ENCODE data around the gene CDK18.

Gene CDK18

DNA sequence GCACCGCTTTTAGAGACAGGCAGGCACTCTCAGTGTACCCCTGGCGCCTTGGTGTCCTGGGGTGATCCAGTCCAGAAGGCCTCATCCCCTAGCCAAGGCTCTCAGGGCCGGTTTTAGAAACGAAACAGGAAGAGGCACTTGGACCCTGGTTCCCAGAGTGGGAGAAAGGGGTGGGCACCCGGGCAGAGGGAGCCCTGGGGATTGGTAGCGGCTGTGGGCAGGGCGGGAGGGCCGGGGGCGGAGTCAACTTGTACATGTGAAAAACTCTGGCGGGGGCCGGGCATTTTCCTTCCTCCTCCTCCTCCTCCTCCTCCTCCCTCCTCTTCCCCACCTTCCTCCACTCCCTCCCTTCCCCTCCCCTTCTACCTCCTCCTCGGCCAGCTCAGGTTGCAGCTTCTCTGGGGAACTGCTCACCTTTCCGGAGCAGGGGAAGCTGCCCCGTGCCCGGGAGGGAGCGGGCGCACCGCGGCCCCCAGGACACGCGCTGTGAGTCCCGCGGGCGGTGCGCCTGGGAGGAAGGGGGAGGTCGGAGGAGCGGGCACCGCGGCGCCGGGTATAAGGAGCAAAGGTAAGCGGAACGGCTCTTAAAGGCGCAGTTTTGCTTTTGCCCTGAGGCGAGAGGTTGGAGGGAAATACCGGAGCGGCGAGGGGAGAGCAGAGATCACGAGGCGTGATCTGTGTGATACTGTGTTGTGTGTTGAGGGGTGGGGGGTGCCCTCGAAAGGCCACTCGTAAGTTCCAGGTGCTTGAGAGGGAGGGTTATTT lies at the start of gene CDK18:
TSS of gene CDK18 (plus strand) at position 359 of the 765 bp plus-strand sequence. CDS start 18,499 bp downstream, outside the sequence.
- Histone ChIP-seq H3K27me3 (ENCODE audit: control insufficient read depth in 2 of 2, insufficient read depth in 2 of 2, low read length in 2 of 2) (no peaks in the 10 kb centered on the region), H3K4me3 (ENCODE audit: low read length in 2 of 2) (peak within 1 kb of the TSS; percentile 81 to 85), H3K4me1 (ENCODE audit: control insufficient read depth in 2 of 2, insufficient read depth in 2 of 2, low read length in 2 of 2) (peaks cover 12 to 17% of the 10 kb centered on the region in 2 donors), H3K27ac (ENCODE audit: low read depth in 2 of 2, low read length in 2 of 2) (peak within 1 kb of the TSS; percentile 53 to 61), H3K9me3 (ENCODE audit: control insufficient read depth in 2 of 2, low read length in 2 of 2) (no peaks in the 10 kb centered on the region), H3K36me3 (ENCODE audit: control insufficient read depth in 2 of 2, insufficient read depth in 2 of 2, low read length in 2 of 2) (no peaks in the 10 kb centered on the region), H3K9ac (ENCODE audit: low read depth in 1 of 2, low read length in 2 of 2) (peak within 1 kb of the TSS; percentile 60 to 70)

DNA sequence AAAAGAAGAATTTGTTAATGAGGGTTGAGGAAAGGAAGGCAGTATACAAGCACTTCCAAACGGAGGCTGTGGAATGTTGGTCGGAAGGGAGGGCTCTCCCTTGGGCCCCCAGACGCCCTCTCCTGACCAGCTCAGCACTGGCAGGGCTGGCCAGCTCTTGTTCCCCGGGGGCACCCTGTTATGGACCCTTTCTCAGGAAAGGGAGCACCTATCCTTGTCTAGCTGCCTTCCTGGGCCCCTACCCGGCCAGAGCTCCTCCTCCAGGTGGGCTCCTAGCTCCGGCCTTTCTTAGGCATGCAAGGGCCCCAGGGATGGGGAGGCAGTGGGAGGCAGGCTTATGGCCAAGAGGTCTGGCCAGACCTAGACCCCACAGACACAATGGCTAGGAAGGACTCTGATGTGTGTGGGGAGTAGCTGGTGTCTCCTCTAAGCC lies 49.5 kb upstream of the CDK18 start:
- Histone ChIP-seq H3K27ac (ENCODE audit: low read depth in 2 of 2, low read length in 2 of 2) (no peak overlapping the region), H3K4me3 (ENCODE audit: low read length in 2 of 2) (no peak overlapping the region), H3K27me3 (ENCODE audit: control insufficient read depth in 2 of 2, insufficient read depth in 2 of 2, low read length in 2 of 2) (peaks cover 56 to 63% of the 10 kb centered on the region in 2 donors), H3K36me3 (ENCODE audit: control insufficient read depth in 2 of 2, insufficient read depth in 2 of 2, low read length in 2 of 2) (no peaks in the 10 kb centered on the region), H3K9me3 (ENCODE audit: control insufficient read depth in 2 of 2, low read length in 2 of 2) (no peaks in the 10 kb centered on the region), H3K4me1 (ENCODE audit: control insufficient read depth in 2 of 2, insufficient read depth in 2 of 2, low read length in 2 of 2) (peaks cover 2 to 8% of the 10 kb centered on the region in 2 donors), H3K9ac (ENCODE audit: low read depth in 1 of 2, low read length in 2 of 2) (no peak overlapping the region)

DNA sequence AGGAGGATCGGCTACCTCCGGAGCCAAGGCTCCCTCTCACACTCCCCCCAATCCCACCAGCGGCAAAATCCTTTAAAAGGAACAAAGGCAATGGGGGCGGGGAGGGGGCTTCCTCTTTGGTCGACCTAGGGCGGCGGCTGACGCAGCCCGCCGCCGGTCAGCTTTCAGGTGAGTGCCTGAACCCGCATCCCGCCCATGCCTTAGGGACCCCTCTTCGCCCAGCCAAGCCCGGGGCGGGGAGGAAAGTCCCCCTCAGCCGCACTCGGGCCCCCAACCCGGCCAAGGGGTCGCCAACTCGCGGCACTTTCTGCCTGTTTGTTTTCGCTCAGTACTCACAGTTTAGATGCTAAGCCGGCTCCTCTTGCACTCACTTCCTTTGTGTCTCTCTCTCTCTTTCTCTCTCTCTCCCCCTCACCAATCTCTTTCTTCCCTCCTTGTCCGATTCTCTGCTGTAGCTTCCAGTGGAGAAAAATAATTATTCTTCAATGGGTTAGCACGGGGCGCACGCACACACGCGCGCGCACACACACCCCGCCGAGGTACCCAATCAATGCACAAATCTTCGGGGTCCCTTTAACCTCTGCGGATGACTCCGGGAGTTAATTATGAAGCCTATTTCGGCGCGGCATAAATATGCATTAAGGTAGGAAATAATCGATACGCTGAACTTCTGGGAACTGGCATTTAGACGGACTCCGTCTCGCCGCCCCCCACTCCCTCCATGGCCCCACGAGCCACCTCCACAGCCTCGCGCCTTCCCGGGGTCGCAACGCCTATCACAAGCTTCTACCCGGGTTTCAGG lies 48.7 kb upstream of the CDK18 start, which contains the start of gene BLACAT1:
TSS of gene BLACAT1 (minus strand) at position 465 of the 802 bp plus-strand sequence.
- Histone ChIP-seq H3K9ac (ENCODE audit: low read depth in 1 of 2, low read length in 2 of 2) (no peak within 1 kb of the TSS), H3K27ac (ENCODE audit: low read depth in 2 of 2, low read length in 2 of 2) (no peak within 1 kb of the TSS), H3K4me1 (ENCODE audit: control insufficient read depth in 2 of 2, insufficient read depth in 2 of 2, low read length in 2 of 2) (peaks cover 2 to 8% of the 10 kb centered on the region in 2 donors), H3K9me3 (ENCODE audit: control insufficient read depth in 2 of 2, low read length in 2 of 2) (no peaks in the 10 kb centered on the region), H3K36me3 (ENCODE audit: control insufficient read depth in 2 of 2, insufficient read depth in 2 of 2, low read length in 2 of 2) (no peaks in the 10 kb centered on the region), H3K4me3 (ENCODE audit: low read length in 2 of 2) (peak within 1 kb of the TSS in 1 of 2 donors; percentile 20), H3K27me3 (ENCODE audit: control insufficient read depth in 2 of 2, insufficient read depth in 2 of 2, low read length in 2 of 2) (peaks cover 58 to 66% of the 10 kb centered on the region in 2 donors)

DNA sequence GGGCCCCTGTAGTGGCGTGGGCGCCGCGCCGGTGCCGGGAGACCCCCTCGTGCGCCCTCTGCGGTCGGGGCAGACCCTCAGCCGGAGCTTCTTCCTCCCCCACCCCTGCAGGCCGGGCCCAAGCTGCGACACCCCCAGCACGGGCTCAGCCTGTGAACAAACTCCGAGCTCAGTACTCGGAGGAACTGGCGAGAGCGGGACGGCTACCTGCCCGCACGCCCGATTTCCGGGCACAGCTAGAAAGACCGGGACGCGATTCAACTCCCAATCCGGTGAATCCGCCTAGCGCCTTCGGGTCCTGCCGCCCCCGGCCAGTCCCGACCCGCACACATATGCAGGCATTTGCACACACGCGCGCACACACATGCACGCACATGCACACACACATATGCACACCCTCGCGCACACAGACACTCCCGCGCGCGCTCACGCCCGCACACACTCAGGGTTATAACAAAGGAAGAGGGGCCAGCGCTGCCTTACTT lies 48.0 kb upstream of the CDK18 start:
- peaks cover 57 to 70% of the 10 kb centered on the region in 2 donors for H3K27me3 ChIP-seq (ENCODE audit: control insufficient read depth in 2 of 2, insufficient read depth in 2 of 2, low read length in 2 of 2)

DNA sequence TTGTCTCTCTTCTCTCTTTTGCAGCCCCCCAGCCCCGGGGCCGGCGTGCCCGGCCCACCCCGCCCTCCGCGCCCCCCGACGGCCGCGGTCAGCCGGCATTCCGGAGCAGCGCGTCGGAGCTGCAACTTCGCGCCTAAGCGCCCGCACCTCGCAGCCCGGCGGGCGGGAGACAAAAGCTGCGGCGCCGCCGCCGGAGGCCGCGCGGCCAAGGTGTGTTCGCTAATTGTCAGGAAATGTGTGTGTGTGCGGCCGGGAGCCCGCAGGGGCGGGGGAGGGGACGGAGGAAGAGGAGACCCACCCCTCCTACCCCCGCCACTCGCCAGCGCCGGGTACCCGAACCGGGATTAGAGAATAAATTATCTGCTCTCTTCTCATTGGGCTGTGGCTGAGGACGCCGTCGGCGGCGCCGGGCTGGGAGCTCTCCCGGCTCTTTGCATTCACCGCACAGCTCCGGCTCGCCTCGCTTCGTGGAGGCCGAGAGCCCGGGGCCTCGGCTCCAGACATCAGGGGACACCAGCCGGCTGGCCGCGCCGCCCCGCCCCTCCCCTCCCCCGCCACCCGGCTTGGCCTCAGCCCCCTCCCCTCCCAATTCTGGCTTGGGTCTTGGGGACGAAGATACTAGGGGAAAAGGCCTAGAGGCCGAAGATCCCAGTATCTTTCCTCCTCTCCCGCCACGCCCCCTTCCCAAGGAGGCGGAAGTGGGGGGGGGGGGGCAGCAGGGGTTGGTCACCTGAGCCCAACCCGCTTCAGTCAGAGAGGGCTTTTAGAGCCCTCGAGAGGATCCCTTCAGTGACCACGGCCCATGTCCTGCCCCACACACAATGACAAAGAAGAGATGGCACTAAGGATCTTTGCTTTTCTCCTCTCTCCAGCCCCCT lies 47.4 kb upstream of the CDK18 start:
- H3K27ac ChIP-seq (ENCODE audit: low read depth in 2 of 2, low read length in 2 of 2), result no peak overlapping the region
- H3K27me3 ChIP-seq (ENCODE audit: control insufficient read depth in 2 of 2, insufficient read depth in 2 of 2, low read length in 2 of 2), result peaks cover 57 to 69% of the 10 kb centered on the region in 2 donors
- no peaks in the 10 kb centered on the region for H3K36me3 ChIP-seq (ENCODE audit: control insufficient read depth in 2 of 2, insufficient read depth in 2 of 2, low read length in 2 of 2)
- peaks cover 2 to 8% of the 10 kb centered on the region in 2 donors for H3K4me1 ChIP-seq (ENCODE audit: control insufficient read depth in 2 of 2, insufficient read depth in 2 of 2, low read length in 2 of 2)
- peak overlapping the region in 1 of 2 donors; percentile 20 for H3K4me3 ChIP-seq (ENCODE audit: low read length in 2 of 2)
- no peak overlapping the region for H3K9ac ChIP-seq (ENCODE audit: low read depth in 1 of 2, low read length in 2 of 2)
- H3K9me3 ChIP-seq (ENCODE audit: control insufficient read depth in 2 of 2, low read length in 2 of 2), result no peaks in the 10 kb centered on the region

More for the DNA sequence above, 48.0 kb upstream of the CDK18 start:
- Histone ChIP-seq H3K4me1 (ENCODE audit: control insufficient read depth in 2 of 2, insufficient read depth in 2 of 2, low read length in 2 of 2) (peaks cover 2 to 8% of the 10 kb centered on the region in 2 donors), H3K9me3 (ENCODE audit: control insufficient read depth in 2 of 2, low read length in 2 of 2) (no peaks in the 10 kb centered on the region), H3K36me3 (ENCODE audit: control insufficient read depth in 2 of 2, insufficient read depth in 2 of 2, low read length in 2 of 2) (no peaks in the 10 kb centered on the region), H3K27ac (ENCODE audit: low read depth in 2 of 2, low read length in 2 of 2) (no peak overlapping the region), H3K9ac (ENCODE audit: low read depth in 1 of 2, low read length in 2 of 2) (no peak overlapping the region), H3K4me3 (ENCODE audit: low read length in 2 of 2) (peak overlapping the region in 1 of 2 donors; percentile 20)

DNA sequence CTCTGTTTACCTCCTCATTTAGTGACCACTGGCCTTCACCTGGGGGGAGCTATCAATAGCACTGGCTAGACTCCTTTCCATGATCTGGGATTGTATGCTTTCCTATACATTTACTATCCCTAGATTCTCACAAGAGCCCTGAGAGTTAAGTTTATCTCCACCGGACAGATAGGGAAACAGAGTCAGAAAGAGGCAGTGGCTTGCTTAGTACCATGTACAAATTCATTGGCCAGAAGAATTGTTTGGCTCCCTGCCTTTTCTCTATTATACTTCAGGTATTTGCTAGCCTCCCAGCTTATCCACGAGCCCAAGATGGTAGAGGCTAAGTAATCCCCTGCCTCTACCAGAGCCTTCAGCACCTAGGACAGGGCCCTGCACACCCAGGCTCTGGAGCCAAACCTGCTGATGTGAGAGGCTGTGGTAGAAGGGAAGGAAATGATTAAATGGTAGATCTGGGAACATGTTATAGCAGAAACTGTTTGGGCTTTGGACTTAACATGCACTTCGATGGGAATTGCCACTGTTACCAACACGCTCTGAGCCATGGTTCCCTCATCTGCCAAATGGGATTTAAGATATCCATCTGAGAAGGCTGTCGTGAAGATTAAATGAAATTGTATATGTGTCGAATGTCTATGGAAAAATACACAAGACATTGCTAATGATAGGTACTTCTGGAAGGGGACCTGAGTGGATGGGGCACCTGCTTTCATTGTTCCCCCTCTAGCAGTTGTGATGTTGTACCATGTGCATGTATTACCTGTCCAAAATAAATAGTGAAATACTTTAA lies 45.5 kb upstream of the CDK18 start:
- Histone ChIP-seq H3K36me3 (ENCODE audit: control insufficient read depth in 2 of 2, insufficient read depth in 2 of 2, low read length in 2 of 2) (no peaks in the 10 kb centered on the region), H3K9me3 (ENCODE audit: control insufficient read depth in 2 of 2, low read length in 2 of 2) (no peaks in the 10 kb centered on the region), H3K4me3 (ENCODE audit: low read length in 2 of 2) (no peak overlapping the region), H3K4me1 (ENCODE audit: control insufficient read depth in 2 of 2, insufficient read depth in 2 of 2, low read length in 2 of 2) (peaks cover 2 to 8% of the 10 kb centered on the region in 2 donors), H3K9ac (ENCODE audit: low read depth in 1 of 2, low read length in 2 of 2) (no peak overlapping the region), H3K27me3 (ENCODE audit: control insufficient read depth in 2 of 2, insufficient read depth in 2 of 2, low read length in 2 of 2) (peaks cover 49 to 54% of the 10 kb centered on the region in 2 donors), H3K27ac (ENCODE audit: low read depth in 2 of 2, low read length in 2 of 2) (no peak overlapping the region)

DNA sequence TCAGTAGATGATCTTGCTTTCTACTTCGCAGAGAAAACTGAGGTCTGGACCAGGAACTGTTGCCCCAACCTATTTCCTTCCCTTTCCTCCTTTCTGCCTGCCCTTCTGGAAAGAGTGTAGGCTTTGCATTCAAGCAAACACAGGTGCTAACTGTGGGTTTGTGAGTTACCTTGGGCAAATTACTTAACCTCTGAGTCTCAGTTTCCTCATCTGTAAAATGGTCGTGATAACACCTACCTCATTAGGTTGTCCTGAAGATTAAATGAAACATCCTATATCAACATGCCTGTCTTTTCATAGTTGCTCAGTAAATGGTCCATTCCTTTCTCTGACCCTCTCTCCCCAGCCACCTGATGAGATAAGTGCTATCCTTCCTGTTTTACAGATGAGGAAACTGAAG lies 39.1 kb upstream of the CDK18 start:
- H3K36me3 ChIP-seq (ENCODE audit: control insufficient read depth in 2 of 2, insufficient read depth in 2 of 2, low read length in 2 of 2), result no peaks in the 10 kb centered on the region
- no peaks in the 10 kb centered on the region for H3K9me3 ChIP-seq (ENCODE audit: control insufficient read depth in 2 of 2, low read length in 2 of 2)
- H3K4me3 ChIP-seq (ENCODE audit: low read length in 2 of 2), result no peak overlapping the region
- peaks cover 2 to 6% of the 10 kb centered on the region in 2 donors for H3K27me3 ChIP-seq (ENCODE audit: control insufficient read depth in 2 of 2, insufficient read depth in 2 of 2, low read length in 2 of 2)
- no peak overlapping the region for H3K27ac ChIP-seq (ENCODE audit: low read depth in 2 of 2, low read length in 2 of 2)
- H3K4me1 ChIP-seq (ENCODE audit: control insufficient read depth in 2 of 2, insufficient read depth in 2 of 2, low read length in 2 of 2), result peaks cover 0 to 2% of the 10 kb centered on the region in 2 donors
- H3K9ac ChIP-seq (ENCODE audit: low read depth in 1 of 2, low read length in 2 of 2), result no peak overlapping the region

DNA sequence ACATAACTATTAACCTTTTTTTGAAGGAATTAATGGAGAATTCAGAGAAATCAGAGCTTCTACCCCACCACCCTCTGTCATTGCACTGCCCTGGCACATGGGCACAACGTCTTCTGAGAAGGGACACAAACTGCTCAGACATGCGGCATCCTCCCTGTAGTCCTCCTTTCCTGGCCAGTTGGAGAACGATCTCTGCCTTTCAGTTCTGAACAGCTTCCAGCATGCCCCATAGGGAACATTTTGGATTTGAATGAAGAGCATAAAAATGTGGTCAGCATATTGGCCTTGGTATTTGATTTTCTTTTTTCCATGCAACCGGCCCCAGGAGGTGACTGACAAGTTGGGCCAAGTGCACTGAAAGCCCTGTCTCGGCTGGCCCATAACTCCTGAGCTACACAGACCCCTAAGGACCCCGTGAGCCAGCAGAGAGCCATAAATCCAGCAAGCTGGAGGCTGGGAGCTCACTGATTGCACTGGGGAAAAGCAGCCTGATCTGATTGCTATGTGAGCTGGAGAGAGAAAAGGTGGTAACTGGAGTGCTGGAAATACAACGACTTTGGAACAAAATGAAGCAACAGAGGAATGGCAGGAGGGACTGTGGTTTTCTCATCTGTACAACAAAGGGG lies 37.8 kb upstream of the CDK18 start:
- H3K27ac ChIP-seq (ENCODE audit: low read depth in 2 of 2, low read length in 2 of 2), result no peak overlapping the region
- no peak overlapping the region for H3K9ac ChIP-seq (ENCODE audit: low read depth in 1 of 2, low read length in 2 of 2)
- no peaks in the 10 kb centered on the region for H3K36me3 ChIP-seq (ENCODE audit: control insufficient read depth in 2 of 2, insufficient read depth in 2 of 2, low read length in 2 of 2)
- no peaks in the 10 kb centered on the region for H3K9me3 ChIP-seq (ENCODE audit: control insufficient read depth in 2 of 2, low read length in 2 of 2)
- H3K4me1 ChIP-seq (ENCODE audit: control insufficient read depth in 2 of 2, insufficient read depth in 2 of 2, low read length in 2 of 2), result peaks cover 0 to 2% of the 10 kb centered on the region in 2 donors
- peaks cover 0 to 2% of the 10 kb centered on the region in 2 donors for H3K27me3 ChIP-seq (ENCODE audit: control insufficient read depth in 2 of 2, insufficient read depth in 2 of 2, low read length in 2 of 2)
- no peak overlapping the region for H3K4me3 ChIP-seq (ENCODE audit: low read length in 2 of 2)
